ENCODE measurements around the gene AQP3. TPM values are rescaled to one million over a fixed set of nuclear protein-coding genes. Genes with fewer than 3 reads are reported as not detected.

The AQP3 gene
- total RNA-seq, 1 donor from 2014 or later: 868 TPM

GRCh38 chr9:33437898-33438297, 9.5 kb downstream of the AQP3 start:
- Histone ChIP-seq H3K27me3 (no peaks in the 10 kb centered on the region), H3K4me1 (peaks cover 31% of the 10 kb centered on the region), H3K36me3 (no peaks in the 10 kb centered on the region), H3K9me3 (no peaks in the 10 kb centered on the region), H3K27ac (no peak overlapping the region), H3K4me3 (no peak overlapping the region)
- TF ChIP-seq POLR2A (IDR thresholded peaks at IDR 0.05) (no peak), POLR2AphosphoS5 (IDR thresholded peaks at IDR 0.05; ENCODE audit: insufficient read depth in 1 of 2, low read depth in 1 of 2) (no peak), CTCF (IDR thresholded peaks at IDR 0.05) (no peak)
- intact Hi-C loops (cut with DNase I): no loop called here
- no peak for DNase-seq (ENCODE audit: extremely low spot score in 2 of 2)

- Histone ChIP-seq H3K4me1 (peaks cover 24% of the 10 kb centered on the region), H3K9me3 (no peaks in the 10 kb centered on the region)
Observed at GRCh38 chr9:33437205-33437604, 10.2 kb downstream of the AQP3 start.

GRCh38 chr9:33436445-33436844, 10.9 kb downstream of the AQP3 start:
- H3K27ac ChIP-seq: no peak overlapping the region
- TF ChIP-seq POLR2AphosphoS5 (IDR thresholded peaks at IDR 0.05; ENCODE audit: insufficient read depth in 1 of 2, low read depth in 1 of 2): no peak
- TF ChIP-seq POLR2A (IDR thresholded peaks at IDR 0.05): no peak
- no peak for TF ChIP-seq CTCF (IDR thresholded peaks at IDR 0.05)
- no peak overlapping the region for H3K4me3 ChIP-seq
- DNase-seq (ENCODE audit: extremely low spot score in 2 of 2): no peak
- no peaks in the 10 kb centered on the region for H3K9me3 ChIP-seq
- peaks cover 24% of the 10 kb centered on the region for H3K4me1 ChIP-seq
- intact Hi-C loops (cut with DNase I): no loop called here
- no peaks in the 10 kb centered on the region for H3K27me3 ChIP-seq
- H3K36me3 ChIP-seq: no peaks in the 10 kb centered on the region

More at GRCh38 chr9:33437205-33437604, 10.2 kb downstream of the AQP3 start:
- peak overlapping the region; percentile 39 for H3K27ac ChIP-seq
- H3K4me3 ChIP-seq: no peak overlapping the region
- TF ChIP-seq CTCF (IDR thresholded peaks at IDR 0.05) (no peak), POLR2A (IDR thresholded peaks at IDR 0.05) (no peak), POLR2AphosphoS5 (IDR thresholded peaks at IDR 0.05; ENCODE audit: insufficient read depth in 1 of 2, low read depth in 1 of 2) (no peak)
- DNase-seq (ENCODE audit: extremely low spot score in 2 of 2): no peak
- intact Hi-C loops (cut with DNase I): no loop called here
- H3K27me3 ChIP-seq: no peaks in the 10 kb centered on the region
- H3K36me3 ChIP-seq: no peaks in the 10 kb centered on the region

- H3K9me3 ChIP-seq: no peaks in the 10 kb centered on the region
- H3K36me3 ChIP-seq: no peaks in the 10 kb centered on the region
- H3K4me3 ChIP-seq: no peak overlapping the region
- H3K27ac ChIP-seq: no peak overlapping the region
- peaks cover 24% of the 10 kb centered on the region for H3K4me1 ChIP-seq
- DNase-seq (ENCODE audit: extremely low spot score in 2 of 2): no peak
- intact Hi-C loops (cut with DNase I): no loop called here
- no peaks in the 10 kb centered on the region for H3K27me3 ChIP-seq
- no peak for TF ChIP-seq POLR2A (IDR thresholded peaks at IDR 0.05)
- no peak for TF ChIP-seq CTCF (IDR thresholded peaks at IDR 0.05)
- TF ChIP-seq POLR2AphosphoS5 (IDR thresholded peaks at IDR 0.05; ENCODE audit: insufficient read depth in 1 of 2, low read depth in 1 of 2): no peak
Observed at GRCh38 chr9:33435821-33436277, 11.5 kb downstream of the AQP3 start.

- Histone ChIP-seq H3K4me1 (peaks cover 20% of the 10 kb centered on the region), H3K27me3 (no peaks in the 10 kb centered on the region), H3K27ac (no peak overlapping the region), H3K4me3 (no peak overlapping the region), H3K9me3 (no peaks in the 10 kb centered on the region), H3K36me3 (no peaks in the 10 kb centered on the region)
- no peak for DNase-seq (ENCODE audit: extremely low spot score in 2 of 2)
- intact Hi-C loops (cut with DNase I): no loop called here
- TF ChIP-seq POLR2A (IDR thresholded peaks at IDR 0.05): no peak
- no peak for TF ChIP-seq POLR2AphosphoS5 (IDR thresholded peaks at IDR 0.05; ENCODE audit: insufficient read depth in 1 of 2, low read depth in 1 of 2)
- no peak for TF ChIP-seq CTCF (IDR thresholded peaks at IDR 0.05)
Observed at GRCh38 chr9:33434317-33435105, 12.9 kb downstream of the AQP3 start.
